GM21367 (cell line): ENCODE measurements around the gene EPHA4.

Experiments
- ATAC-seq: cut with Tn5 transposase; IDR thresholded peaks from one replicate; pipeline ENCODE4 v1.9.1; 2021; ENCODE audit not compliant: unreplicated experiment

The EPHA4 gene

GRCh38 chr2:221572219-221572820, at the start of gene EPHA4:
Gene EPHA4 (minus strand): TSS chr2:221572304. CDS start chr2:221572248, 56 bp downstream.
- peak; percentile 92 for ATAC-seq

GRCh38 chr2:221618007-221618406, 45.9 kb upstream of the EPHA4 start:
- no peak for ATAC-seq

GRCh38 chr2:221616561-221616960, 44.5 kb upstream of the EPHA4 start:
- ATAC-seq, result no peak

GRCh38 chr2:221614274-221614673, 42.2 kb upstream of the EPHA4 start:
- no peak for ATAC-seq

GRCh38 chr2:221612800-221613199, 40.7 kb upstream of the EPHA4 start:
- no peak for ATAC-seq

- ATAC-seq, result no peak
These were observed 40.1 kb upstream of the EPHA4 start for GRCh38 chr2:221612161-221612560.

- ATAC-seq, result no peak
These were observed 38.6 kb upstream of the EPHA4 start for GRCh38 chr2:221610675-221611074.

- ATAC-seq, result no peak
These were observed 38.2 kb upstream of the EPHA4 start for GRCh38 chr2:221610255-221610654.

GRCh38 chr2:221608442-221608841, 36.3 kb upstream of the EPHA4 start:
- ATAC-seq, result no peak

GRCh38 chr2:221606424-221606823, 34.3 kb upstream of the EPHA4 start:
- no peak for ATAC-seq

- ATAC-seq, result no peak
These were observed 33.7 kb upstream of the EPHA4 start for GRCh38 chr2:221605751-221606240.

GRCh38 chr2:221602938-221603337, 30.8 kb upstream of the EPHA4 start:
- ATAC-seq, result no peak

- ATAC-seq, result no peak
These were observed 29.3 kb upstream of the EPHA4 start for GRCh38 chr2:221601376-221601775.

- no peak for ATAC-seq
These were observed 28.3 kb upstream of the EPHA4 start for GRCh38 chr2:221600388-221600787.

- no peak for ATAC-seq
These were observed 24.1 kb upstream of the EPHA4 start for GRCh38 chr2:221596192-221596591.

GRCh38 chr2:221590861-221591365, 18.8 kb upstream of the EPHA4 start:
- ATAC-seq, result no peak

GRCh38 chr2:221589696-221590095, 17.6 kb upstream of the EPHA4 start:
- no peak for ATAC-seq

GRCh38 chr2:221588306-221588985, 16.3 kb upstream of the EPHA4 start:
- ATAC-seq, result no peak

- ATAC-seq, result no peak
These were observed 9.9 kb upstream of the EPHA4 start for GRCh38 chr2:221581986-221582385.

GRCh38 chr2:221574231-221574570, 2.1 kb upstream of the EPHA4 start:
- no peak for ATAC-seq

GRCh38 chr2:221573430-221574230, 1.5 kb upstream of the EPHA4 start:
- ATAC-seq, result peak; percentile 59
